Measurements from ENCODE around the gene IMMP1L. TPM values are rescaled to one million over a fixed set of nuclear protein-coding genes. Genes with fewer than 3 reads are reported as not detected.

IMMP1L gene
- total RNA-seq, 4 donors from 2014 or later: 14.2 to 30.6 (median 23.7) TPM

DNA sequence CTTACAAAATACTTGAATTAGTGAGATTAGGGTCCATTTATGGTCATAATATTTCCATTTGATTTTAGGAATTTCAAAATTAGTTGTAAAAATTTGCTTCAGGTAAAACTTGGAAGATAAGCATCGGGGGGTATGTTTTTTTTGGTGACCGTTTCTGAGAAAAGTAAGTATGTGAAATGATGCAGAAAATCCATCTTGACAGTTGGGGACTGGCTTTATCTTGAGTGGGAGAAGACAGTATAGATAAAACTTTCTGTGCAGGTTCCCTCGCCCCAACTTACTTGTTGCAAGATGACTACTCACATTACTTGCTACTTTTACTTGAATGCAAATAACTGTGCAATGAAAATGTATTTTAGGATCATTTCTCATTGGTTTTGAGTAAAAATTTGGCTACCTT, 90.3 kb downstream of the IMMP1L start:
- Histone ChIP-seq H3K4me3 (no peak overlapping the region), H3K36me3 (no peaks in the 10 kb centered on the region), H3K27me3 (no peaks in the 10 kb centered on the region), H3K4me1 (peaks cover 0 to 9% of the 10 kb centered on the region in 2 donors), H3K27ac (no peak overlapping the region), H3K9me3 (no peaks in the 10 kb centered on the region)
- intact Hi-C loops (cut with DNase I; ENCODE audit: low total_unique reads): no loop called here
- no peak for ATAC-seq
- no peak for DNase-seq
- in situ Hi-C loops (cut with MboI; ENCODE audit: low sequenced_read_pairs in 4 of 4): no loop called here
- no peak for TF ChIP-seq POLR2A (IDR thresholded peaks at IDR 0.05)
- TF ChIP-seq, protein P1, sequence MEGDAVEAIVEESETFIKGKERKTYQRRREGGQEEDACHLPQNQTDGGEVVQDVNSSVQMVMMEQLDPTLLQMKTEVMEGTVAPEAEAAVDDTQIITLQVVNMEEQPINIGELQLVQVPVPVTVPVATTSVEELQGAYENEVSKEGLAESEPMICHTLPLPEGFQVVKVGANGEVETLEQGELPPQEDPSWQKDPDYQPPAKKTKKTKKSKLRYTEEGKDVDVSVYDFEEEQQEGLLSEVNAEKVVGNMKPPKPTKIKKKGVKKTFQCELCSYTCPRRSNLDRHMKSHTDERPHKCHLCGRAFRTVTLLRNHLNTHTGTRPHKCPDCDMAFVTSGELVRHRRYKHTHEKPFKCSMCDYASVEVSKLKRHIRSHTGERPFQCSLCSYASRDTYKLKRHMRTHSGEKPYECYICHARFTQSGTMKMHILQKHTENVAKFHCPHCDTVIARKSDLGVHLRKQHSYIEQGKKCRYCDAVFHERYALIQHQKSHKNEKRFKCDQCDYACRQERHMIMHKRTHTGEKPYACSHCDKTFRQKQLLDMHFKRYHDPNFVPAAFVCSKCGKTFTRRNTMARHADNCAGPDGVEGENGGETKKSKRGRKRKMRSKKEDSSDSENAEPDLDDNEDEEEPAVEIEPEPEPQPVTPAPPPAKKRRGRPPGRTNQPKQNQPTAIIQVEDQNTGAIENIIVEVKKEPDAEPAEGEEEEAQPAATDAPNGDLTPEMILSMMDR (IDR thresholded peaks at IDR 0.05 in 4 of 5, conservative IDR thresholded peaks at IDR 0.05 in 1 of 5): no peak

DNA sequence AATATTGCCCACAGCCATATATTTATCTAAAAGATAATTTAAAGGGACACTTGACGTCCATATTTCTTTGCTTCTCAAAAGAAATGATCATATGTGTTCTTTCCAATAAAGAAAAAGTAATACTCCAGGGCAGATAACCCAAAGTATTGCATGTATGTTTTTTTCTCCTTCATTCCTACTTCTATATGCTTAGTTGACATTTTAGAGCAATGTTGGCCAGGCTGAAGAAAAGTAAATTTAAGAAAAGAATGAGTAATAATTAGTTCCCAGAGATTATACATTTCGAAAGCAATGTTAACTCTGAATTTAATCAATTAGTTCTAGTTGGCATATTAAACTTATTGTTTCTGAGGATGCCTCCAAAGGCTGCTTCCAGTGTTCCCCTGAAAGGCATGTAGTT, 91.6 kb downstream of the IMMP1L start:
- in situ Hi-C loops (cut with MboI; ENCODE audit: low sequenced_read_pairs in 4 of 4) (no loop called here), intact Hi-C loops (cut with DNase I; ENCODE audit: low total_unique reads) (no loop called here)
- DNase-seq (no peak), ATAC-seq (no peak)
- no peaks in the 10 kb centered on the region for H3K27me3 ChIP-seq
- peaks cover 0 to 9% of the 10 kb centered on the region in 2 donors for H3K4me1 ChIP-seq
- H3K36me3 ChIP-seq: no peaks in the 10 kb centered on the region
- no peak overlapping the region for H3K27ac ChIP-seq
- TF ChIP-seq POLR2A (IDR thresholded peaks at IDR 0.05): no peak
- TF ChIP-seq, protein P1 (IDR thresholded peaks at IDR 0.05 in 4 of 5, conservative IDR thresholded peaks at IDR 0.05 in 1 of 5): no peak
- no peak overlapping the region for H3K4me3 ChIP-seq
- no peaks in the 10 kb centered on the region for H3K9me3 ChIP-seq

DNA sequence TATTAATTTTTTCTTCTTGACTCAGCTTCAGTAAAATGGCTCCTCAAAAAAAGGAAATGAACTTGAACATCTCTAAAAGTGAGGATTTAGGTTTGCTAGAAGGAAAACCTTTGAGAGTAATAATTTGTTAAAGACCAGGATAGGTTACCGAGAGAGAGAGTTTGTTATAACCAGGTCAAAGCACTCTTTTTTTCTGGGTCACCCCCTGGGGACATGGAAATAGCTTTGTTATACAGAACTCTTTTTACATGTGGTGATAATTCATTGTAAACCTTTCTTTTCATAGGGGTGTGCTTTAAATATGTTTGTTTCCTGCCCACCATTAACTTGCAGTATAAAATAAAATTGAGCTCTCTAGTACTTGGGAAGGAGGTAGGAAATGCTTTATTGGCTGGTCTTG, 92.1 kb downstream of the IMMP1L start:
- in situ Hi-C loops (cut with MboI; ENCODE audit: low sequenced_read_pairs in 4 of 4) (no loop called here), intact Hi-C loops (cut with DNase I; ENCODE audit: low total_unique reads) (no loop called here)
- Histone ChIP-seq H3K36me3 (no peaks in the 10 kb centered on the region), H3K27ac (no peak overlapping the region), H3K27me3 (no peaks in the 10 kb centered on the region), H3K4me3 (no peak overlapping the region), H3K4me1 (peaks cover 0 to 9% of the 10 kb centered on the region in 2 donors), H3K9me3 (no peaks in the 10 kb centered on the region)
- no peak for TF ChIP-seq POLR2A (IDR thresholded peaks at IDR 0.05)
- TF ChIP-seq, protein P1 (IDR thresholded peaks at IDR 0.05 in 4 of 5, conservative IDR thresholded peaks at IDR 0.05 in 1 of 5): no peak
- DNase-seq (no peak), ATAC-seq (no peak)

DNA sequence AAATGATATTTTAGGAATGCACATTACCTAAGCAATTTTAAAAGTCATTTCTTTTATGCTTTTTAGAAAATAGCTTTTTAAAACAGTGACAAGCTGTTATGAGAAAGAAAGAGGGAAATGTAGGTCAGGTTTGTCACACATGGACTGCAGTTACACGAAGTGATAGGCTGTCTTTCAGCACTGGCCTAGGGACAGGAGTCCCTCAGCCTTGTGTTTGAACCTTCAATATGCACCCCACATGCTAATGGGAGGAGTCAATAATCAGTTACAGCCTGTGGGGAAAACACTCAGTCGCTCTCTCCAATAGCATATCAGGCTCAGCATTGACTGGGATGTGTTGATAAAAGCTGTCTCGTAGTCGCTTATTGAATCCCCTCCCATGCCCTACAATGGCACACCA, 94.0 kb downstream of the IMMP1L start:
- Histone ChIP-seq H3K9me3 (no peaks in the 10 kb centered on the region), H3K27ac (no peak overlapping the region), H3K27me3 (no peaks in the 10 kb centered on the region), H3K4me1 (peaks cover 0 to 9% of the 10 kb centered on the region in 2 donors), H3K36me3 (peaks cover 0 to 7% of the 10 kb centered on the region in 2 donors), H3K4me3 (no peak overlapping the region)
- in situ Hi-C loops (cut with MboI; ENCODE audit: low sequenced_read_pairs in 4 of 4): no loop called here
- TF ChIP-seq, protein P1 (IDR thresholded peaks at IDR 0.05 in 4 of 5, conservative IDR thresholded peaks at IDR 0.05 in 1 of 5): no peak
- TF ChIP-seq POLR2A (IDR thresholded peaks at IDR 0.05): no peak
- intact Hi-C loops (cut with DNase I; ENCODE audit: low total_unique reads): no loop called here
- no peak for DNase-seq
- ATAC-seq: no peak

DNA sequence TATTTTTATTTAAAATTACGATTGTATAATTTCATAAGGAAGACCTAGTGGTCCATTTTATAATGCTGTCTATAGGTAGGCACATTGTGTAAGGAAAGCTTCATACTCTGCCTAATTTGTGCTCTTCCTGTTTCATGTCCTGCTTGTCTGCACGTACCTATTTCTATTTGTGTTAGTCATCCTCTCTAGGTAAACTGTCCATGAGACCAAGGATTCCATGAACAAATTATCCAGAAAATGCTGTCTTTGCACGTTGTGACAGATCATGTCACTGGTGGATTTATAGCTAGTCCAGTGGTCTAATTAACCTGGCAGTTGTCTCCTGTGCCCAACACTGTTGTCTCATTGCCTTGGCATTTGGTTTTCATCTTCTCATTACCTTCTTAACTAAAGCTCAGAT, 95.1 kb downstream of the IMMP1L start:
- H3K36me3 ChIP-seq: peaks cover 0 to 7% of the 10 kb centered on the region in 2 donors
- intact Hi-C loops (cut with DNase I; ENCODE audit: low total_unique reads) (no loop called here), in situ Hi-C loops (cut with MboI; ENCODE audit: low sequenced_read_pairs in 4 of 4) (no loop called here)
- ATAC-seq (no peak), DNase-seq (no peak)
- no peak for TF ChIP-seq POLR2A (IDR thresholded peaks at IDR 0.05)
- TF ChIP-seq, protein P1 (IDR thresholded peaks at IDR 0.05 in 4 of 5, conservative IDR thresholded peaks at IDR 0.05 in 1 of 5): no peak
- no peak overlapping the region for H3K4me3 ChIP-seq
- H3K27ac ChIP-seq: no peak overlapping the region
- no peaks in the 10 kb centered on the region for H3K27me3 ChIP-seq
- H3K4me1 ChIP-seq: peaks cover 0 to 9% of the 10 kb centered on the region in 2 donors
- no peaks in the 10 kb centered on the region for H3K9me3 ChIP-seq

All from gastrocnemius medialis (tissue), 4 donors.